NCI-H1048 (cell line): ENCODE measurements around the gene RAB3C.
"Not testable (repeated sequence)": the region's sequence is repeated elsewhere in the genome, so short reads cannot be mapped to it uniquely, and the experiment has no call there.

Experiments
- DNase-seq: peaks from one replicate; lab custom pipeline; 2025; lab: John Stamatoyannopoulos, UW

Gene RAB3C

DNA sequence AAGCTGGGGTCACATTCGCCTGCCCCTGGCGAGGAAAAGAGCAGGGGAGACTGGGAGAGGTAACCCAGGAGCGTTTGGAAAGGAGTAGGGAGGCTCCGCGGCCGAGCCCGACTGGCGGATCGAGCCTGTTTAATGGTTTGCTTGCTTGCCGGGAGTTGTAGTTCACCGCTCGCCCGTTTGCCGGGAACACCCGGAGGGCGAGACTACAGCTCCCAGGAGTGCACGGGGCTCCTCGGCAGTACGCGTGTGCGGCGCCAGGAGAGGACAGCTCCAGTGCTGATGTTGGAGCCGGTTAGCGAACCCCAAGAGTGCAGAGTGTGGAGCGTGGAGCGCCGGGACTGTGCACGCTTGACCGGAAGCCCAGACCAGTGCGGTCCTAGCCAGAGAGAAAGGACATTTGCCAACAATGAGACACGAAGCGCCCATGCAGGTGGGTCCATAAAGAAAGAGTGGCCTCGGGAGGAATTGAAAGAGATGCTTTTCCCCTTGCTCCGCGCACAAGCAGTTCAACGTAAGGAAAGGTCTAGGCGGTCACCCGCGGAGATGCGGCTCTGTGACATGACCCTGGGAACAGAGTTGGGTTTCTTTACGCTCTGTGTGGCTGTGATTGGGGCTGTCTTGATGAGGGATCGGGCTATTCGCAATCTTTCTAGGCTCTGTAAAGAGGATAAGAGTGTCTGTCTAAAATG is at the start of gene RAB3C:
TSS of gene RAB3C (plus strand) at position 273 of the 689 bp plus-strand sequence. CDS start at position 407, 134 bp downstream.
- peak; percentile 81 for DNase-seq

GRCh38 chr5:58541935-58542334 is 40.9 kb upstream of the RAB3C start:
- DNase-seq = not testable (repeated sequence)

- no peak for DNase-seq
These were observed 40.2 kb upstream of the RAB3C start for GRCh38 chr5:58542709-58543108.

GRCh38 chr5:58543723-58544122 is 39.2 kb upstream of the RAB3C start:
- DNase-seq = no peak

GRCh38 chr5:58544195-58544594 is 38.7 kb upstream of the RAB3C start:
- DNase-seq = no peak

GRCh38 chr5:58544926-58545325 is 37.9 kb upstream of the RAB3C start:
- no peak for DNase-seq

GRCh38 chr5:58545912-58546311 is 37.0 kb upstream of the RAB3C start:
- DNase-seq = no peak

DNA sequence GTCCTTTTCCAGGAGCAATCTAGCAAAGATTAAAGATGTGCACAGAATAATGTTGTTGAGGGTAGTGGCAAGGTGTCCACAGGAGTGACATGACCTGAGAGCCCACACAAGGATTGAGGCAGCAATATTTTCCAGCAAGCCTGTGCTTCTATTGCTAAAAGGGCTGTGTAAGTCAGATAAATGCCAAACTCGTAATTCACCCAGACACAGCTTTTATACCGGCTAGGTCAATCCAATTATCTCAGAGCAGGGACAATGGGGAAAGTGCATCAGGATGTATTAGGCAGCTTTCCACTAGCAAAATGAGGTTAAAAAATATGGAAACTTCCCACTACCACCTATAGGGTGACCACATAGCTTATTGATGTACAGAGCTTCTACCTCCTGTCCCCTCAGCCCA is 34.8 kb upstream of the RAB3C start:
- DNase-seq = no peak

- no peak for DNase-seq
These were observed 31.4 kb upstream of the RAB3C start for GRCh38 chr5:58551492-58551891.

GRCh38 chr5:58557665-58558338 is 25.1 kb upstream of the RAB3C start:
- DNase-seq = not testable (repeated sequence)

DNA sequence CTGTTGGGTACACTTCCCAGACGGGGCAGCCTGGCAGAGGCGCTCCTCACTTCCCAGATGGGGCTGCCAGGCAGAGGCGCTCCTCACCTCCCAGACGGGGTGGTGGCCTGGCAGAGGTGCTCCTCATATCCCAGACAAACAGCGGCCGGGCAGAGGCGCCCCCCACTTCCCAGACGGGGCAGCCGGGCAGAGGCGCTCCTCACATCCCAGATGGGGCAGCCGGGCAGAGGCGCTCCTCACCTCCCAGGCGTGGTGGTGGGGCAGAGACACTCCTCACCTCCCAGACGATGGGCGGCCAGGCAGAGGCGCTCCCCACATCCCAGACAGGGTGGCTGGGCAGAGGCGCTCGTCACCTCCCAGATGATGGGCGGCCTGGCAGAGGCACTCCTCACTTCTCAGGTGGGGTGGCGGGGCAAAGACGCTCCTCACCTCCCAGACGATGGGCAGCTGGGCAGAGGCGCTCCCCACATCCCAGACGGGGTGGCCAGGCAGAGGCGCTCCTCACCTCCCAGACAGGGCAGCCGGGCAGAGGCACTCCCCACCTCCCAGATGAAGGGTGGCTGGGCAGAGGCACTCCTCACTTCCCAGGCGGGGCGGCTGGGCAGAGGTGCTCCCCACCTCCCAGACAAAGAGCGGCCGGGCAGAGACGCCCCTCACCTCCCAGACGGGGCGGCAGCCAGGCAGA is 19.7 kb upstream of the RAB3C start:
- not testable (repeated sequence) for DNase-seq

DNA sequence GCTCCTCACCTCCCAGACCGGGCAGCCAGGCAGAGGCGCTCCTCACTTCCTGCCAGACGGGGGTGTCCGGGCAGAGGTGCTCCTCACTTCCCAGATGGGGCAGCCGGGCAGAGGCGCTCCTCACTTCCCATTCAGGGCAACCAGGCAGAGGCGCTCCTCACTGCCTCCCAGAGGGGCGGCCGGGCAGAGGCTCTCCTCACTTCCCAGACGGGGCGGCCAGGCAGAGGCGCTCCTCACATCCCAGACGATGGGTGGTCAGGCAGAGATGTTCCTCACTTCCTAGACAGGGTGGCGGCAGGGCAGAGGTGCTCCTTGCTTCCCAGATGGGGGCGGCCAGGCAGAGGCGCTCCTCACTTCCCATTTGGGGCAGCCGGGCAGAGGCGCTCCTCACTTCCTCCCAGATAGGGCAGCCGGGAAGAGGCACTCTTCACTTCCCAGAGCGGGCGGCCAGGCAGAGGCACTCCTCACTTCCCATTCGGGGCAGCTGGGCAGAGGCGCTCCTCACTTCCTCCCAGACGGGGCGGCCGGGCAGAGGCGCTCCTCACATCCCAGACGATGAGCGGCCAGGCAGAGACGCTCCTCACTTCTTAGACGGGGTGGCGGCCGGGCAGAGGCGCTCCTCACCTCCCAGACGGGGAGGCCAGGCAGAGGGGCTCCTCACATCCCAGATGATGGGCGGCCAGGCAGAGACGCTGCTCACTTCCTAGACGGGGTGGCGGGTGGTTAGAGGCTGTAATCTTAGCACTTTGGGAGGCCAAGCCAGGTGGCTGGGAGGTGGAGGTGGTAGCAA is 18.6 kb upstream of the RAB3C start:
- not testable (repeated sequence) for DNase-seq

DNA sequence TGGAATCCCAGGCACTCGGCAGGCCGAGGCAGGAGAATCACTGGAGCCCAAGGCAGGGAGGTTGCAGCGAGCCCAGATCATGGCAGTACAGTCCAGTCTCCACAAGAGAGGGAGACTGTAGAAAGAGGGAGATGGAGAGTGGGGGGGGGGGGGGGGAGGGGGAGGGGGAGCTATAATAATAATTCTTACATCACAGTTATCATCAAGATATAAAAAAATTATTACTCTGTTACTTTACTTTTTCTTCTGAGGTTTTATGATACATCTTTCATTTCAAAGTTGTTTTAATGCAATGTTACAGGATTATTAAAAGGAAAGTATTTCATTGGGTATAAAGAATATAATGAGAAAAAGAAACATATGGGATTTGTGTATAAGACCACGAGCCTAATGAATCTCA is 17.8 kb upstream of the RAB3C start:
- no peak for DNase-seq

GRCh38 chr5:58571501-58571900 is 11.4 kb upstream of the RAB3C start:
- DNase-seq = no peak

DNA sequence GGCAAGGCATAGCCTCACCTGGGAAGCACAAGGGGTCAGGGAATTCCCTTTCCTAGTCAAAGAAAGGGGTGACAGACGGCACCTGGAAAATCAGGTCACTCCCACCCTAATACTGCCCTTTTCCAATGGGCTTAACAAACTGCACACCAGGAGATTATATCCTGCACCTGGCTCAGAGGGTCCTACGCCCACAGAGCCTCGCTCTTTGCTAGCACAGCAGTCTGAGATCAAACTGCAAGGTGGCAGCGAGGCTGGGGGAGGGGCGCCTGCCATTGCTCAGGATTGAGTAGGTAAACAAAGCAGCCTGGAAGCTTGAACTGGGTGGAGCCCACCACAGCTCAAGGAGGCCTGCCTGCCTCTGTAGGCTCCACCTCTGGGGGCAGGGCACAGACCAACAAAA is 9.9 kb upstream of the RAB3C start:
- DNase-seq = not testable (repeated sequence)

- DNase-seq = no peak
These were observed 3.1 kb upstream of the RAB3C start for GRCh38 chr5:58579781-58580180.

- DNase-seq = no peak
These were observed 664 bp upstream of the RAB3C start for GRCh38 chr5:58582019-58582802.

DNA sequence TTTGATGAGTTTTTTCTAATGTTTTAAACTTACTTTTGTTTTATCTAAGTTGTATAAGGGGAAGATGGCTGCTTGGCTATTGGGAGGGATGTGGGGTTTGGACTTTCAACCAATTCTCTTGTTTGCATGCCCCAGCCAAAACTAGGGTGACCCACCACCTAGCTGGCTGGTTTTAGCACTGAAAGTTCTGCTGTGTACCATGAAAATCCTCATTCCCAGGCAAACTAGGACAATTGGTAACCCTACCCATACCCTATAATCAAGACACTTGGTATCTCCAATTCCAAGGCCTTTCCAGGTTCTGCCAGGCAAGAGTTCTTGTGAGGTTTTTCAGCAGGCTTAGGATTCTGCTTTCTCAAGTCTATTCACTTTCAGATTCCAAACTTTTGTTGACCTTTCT is 13.1 kb downstream of the RAB3C start:
- no peak for DNase-seq

DNA sequence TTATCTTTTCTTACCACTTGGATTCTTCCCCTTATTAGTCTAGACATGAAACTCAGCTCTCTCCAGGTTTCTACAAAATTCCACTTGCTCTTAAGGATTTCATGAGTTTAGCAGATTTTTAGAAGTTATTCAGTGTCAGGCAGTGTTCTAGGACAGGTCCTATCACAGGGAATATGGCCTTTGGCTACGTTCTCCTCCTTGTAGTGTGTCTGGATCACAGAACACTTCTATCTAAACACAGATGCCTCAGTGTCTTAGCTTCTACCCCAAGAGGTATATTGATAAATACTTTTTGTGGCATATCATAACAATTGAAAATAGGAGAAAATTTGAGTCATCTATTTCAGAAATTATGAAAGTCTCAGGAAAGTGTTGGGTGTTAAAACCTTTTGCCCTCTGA is 15.6 kb downstream of the RAB3C start:
- no peak for DNase-seq

DNA sequence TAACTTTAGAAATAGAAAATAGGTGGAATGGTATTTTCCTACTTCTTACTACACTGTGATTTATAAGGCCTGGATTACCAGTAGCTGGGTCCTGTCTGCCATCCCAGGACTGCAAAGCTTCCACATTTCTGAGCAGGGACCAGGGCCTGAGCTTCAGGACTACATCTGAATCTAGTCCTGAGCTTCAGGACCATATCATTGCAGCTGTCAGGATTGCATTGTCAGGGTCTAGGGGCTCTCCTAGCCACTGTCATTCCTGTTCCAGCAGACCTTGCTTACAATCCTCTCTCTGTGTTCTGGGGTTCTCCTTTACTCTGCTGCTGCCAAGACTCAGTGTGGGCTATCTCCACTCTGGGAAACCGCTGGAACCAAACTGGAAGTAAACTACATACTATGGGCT is 16.3 kb downstream of the RAB3C start:
- DNase-seq = no peak

GRCh38 chr5:58600613-58601012 is 17.7 kb downstream of the RAB3C start:
- DNase-seq = not testable (repeated sequence)
